GM21367 (cell line): Measurements from ENCODE around the gene PCDHB14.
"Not testable (repeated sequence)": the region's sequence is repeated elsewhere in the genome, so short reads cannot be mapped to it uniquely, and the experiment has no call there.

ENCODE experiments used
- ATAC-seq: cut with Tn5 transposase; IDR thresholded peaks from one replicate; pipeline ENCODE4 v1.9.1; 2021; ENCODE audit not compliant: unreplicated experiment

Gene PCDHB14

DNA sequence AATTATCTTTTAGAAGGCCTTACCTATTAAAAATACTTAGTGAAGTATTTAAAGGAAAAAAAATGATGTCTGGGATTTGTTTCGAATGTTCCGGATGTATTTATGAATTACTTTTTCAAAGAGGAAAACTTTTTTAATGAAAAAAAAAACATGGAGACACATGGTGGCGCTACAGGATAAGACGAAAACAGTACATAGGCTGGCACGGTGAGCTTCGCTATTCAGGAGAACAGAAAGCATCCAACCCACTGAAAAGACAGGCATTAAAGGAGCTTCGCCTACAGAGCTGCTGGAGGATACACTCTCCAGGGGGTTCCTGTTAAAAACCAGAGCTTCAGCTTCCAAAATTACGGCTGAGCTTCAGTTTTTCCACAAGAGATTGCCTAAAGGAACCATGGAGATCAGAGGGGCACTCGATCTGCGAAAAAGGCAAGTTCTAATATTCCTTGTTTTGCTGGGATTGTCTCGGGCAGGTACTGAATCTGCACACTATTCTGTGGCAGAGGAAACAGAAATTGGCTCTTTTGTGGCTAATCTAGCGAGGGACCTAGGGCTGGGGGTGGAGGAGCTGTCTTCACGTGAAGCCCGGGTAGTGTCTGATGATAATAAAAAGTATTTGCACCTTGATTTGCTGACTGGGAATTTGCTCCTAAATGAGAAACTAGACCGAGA, at the start of gene PCDHB14:
Gene PCDHB14, plus strand, starts transcription at position 232 of the 672 bp plus-strand sequence. Its CDS starts 163 bp downstream, at position 395.
- ATAC-seq = no peak

DNA sequence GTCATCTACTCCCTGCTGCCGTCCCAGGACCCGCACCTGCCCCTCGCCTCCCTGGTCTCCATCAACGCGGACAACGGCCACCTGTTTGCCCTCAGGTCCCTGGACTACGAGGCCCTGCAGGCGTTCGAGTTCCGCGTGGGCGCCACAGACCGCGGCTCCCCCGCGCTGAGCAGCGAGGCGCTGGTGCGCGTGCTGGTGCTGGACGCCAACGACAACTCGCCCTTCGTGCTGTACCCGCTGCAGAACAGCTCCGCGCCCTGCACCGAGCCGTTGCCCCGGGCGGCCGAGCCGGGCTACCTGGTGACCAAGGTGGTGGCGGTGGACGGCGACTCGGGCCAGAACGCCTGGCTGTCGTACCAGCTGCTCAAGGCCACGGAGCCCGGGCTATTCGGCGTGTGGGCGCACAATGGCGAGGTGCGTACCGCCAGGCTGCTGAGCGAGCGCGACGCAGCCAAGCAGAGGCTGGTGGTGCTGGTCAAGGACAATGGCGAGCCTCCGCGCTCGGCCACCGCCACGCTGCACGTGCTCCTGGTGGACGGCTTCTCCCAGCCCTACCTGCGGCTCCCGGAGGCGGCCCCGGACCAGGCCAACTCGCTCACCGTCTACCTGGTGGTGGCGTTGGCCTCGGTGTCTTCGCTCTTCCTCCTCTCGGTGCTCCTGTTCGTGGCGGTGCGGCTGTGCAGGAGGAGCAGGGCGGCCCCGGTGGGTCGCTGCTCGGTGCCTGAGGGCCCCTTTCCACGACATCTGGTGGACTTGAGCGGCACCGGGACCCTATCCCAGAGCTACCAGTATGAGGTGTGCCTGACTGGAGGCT, 48.6 kb upstream of the PCDHB14 start:
- ATAC-seq = not testable (repeated sequence)

DNA sequence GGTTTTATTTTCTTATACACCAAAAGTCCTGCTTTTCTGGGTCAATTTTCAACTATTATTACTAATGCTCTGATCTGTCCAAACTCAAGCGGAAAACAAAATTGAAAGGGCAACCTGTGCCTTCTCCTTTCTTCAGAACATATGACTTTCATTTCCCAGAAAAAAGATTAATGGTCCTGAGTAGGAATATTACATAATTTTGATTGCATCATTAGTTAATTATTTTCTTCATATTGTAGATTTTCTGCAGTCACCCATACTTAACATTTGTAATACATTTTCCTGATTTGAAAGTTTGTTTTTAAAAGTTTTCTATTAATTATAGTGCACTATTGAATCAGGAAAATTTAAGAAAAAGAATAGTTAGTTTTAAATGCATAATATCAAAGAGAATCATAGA, 47.2 kb upstream of the PCDHB14 start:
- no peak for ATAC-seq

DNA sequence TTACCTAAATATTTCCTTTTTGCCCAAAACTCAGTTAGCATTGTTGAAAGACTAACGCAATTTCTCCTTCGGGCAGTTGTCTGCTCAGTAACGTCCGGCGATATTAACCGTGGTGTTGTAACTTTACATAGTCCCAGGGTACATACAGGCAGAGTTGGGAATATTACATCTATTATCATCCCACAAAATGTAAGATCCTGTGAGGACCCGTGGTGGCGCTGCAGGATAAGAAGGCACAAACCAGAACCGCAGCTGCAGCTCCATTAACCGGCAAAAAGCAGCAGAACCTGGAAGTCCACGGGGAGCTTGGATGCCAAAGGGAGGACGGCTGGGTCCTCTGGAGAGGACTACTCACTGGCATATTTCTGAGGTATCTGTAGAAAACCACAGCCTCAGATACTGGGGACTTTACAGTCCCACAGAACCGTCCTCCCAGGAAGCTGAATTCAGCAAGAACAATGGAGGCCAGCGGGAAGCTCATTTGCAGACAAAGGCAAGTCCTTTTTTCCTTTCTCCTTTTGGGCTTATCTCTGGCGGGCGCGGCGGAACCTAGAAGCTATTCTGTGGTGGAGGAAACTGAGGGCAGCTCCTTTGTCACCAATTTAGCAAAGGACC, 45.5 kb upstream of the PCDHB14 start, which contains the start of gene PCDHB8:
Gene PCDHB8, plus strand, starts transcription at position 214 of the 615 bp plus-strand sequence. Its CDS starts 245 bp downstream, at position 459.
- ATAC-seq = not testable (repeated sequence)

DNA sequence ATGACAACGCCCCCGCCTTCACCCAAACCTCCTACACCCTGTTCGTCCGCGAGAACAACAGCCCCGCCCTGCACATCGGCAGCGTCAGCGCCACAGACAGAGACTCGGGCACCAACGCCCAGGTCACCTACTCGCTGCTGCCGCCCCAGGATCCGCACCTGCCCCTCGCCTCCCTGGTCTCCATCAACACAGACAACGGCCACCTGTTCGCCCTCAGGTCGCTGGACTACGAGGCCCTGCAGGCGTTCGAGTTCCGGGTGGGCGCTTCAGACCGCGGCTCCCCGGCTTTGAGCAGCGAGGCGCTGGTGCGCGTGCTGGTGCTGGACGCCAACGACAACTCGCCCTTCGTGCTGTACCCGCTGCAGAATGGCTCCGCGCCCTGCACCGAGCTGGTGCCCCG, 43.8 kb upstream of the PCDHB14 start:
- ATAC-seq = not testable (repeated sequence)

DNA sequence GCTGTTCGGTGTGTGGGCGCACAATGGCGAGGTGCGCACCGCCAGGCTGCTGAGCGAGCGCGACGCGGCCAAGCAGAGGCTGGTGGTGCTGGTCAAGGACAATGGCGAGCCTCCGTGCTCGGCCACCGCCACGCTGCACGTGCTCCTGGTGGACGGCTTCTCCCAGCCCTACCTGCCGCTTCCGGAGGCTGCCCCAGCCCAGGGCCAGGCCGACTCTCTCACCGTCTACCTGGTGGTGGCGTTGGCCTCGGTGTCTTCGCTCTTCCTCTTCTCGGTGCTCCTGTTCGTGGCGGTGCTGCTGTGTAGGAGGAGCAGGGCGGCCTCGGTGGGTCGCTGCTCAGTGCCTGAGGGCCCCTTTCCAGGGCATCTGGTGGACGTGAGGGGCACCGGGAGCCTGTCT, 43.3 kb upstream of the PCDHB14 start:
- ATAC-seq = not testable (repeated sequence)

DNA sequence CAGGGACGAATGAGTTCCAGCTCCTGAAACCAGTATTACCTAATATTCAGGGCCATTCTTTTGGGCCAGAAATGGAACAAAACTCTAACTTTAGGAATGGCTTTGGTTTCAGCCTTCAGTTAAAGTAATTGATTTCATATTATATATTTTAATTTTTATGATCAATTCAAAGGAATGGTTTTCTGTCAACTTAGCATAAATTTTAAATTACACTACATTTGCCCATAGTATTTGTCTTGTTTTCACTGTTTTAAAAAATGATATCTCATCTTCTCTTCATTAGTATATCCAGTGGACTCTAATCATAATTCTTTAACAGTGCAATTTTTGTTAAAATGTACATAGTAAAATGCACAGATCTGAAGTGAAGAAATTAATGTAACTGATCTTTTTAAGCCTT, 42.8 kb upstream of the PCDHB14 start:
- ATAC-seq = no peak

DNA sequence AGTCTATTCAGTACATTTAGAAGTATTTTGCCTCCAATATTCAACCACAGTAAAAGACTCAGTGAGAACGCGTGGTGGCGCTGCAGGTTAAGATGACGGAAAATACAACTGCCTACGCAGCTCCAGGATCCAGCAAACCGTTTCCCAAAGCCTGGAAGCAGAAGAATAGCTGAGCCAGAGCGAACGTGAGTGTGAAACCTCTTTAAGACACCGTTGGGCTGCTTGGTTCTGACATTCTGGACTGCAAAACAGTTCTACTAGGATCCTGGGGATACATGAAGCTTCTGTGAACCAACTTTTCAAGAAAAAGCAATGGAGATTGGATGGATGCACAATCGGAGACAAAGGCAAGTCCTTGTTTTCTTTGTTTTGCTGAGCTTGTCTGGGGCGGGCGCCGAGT, 40.9 kb upstream of the PCDHB14 start, which contains the start of gene PCDHB16:
Gene PCDHB16, plus strand, starts transcription at position 140 of the 400 bp plus-strand sequence. Its CDS starts 173 bp downstream, at position 313.
- no peak for ATAC-seq

DNA sequence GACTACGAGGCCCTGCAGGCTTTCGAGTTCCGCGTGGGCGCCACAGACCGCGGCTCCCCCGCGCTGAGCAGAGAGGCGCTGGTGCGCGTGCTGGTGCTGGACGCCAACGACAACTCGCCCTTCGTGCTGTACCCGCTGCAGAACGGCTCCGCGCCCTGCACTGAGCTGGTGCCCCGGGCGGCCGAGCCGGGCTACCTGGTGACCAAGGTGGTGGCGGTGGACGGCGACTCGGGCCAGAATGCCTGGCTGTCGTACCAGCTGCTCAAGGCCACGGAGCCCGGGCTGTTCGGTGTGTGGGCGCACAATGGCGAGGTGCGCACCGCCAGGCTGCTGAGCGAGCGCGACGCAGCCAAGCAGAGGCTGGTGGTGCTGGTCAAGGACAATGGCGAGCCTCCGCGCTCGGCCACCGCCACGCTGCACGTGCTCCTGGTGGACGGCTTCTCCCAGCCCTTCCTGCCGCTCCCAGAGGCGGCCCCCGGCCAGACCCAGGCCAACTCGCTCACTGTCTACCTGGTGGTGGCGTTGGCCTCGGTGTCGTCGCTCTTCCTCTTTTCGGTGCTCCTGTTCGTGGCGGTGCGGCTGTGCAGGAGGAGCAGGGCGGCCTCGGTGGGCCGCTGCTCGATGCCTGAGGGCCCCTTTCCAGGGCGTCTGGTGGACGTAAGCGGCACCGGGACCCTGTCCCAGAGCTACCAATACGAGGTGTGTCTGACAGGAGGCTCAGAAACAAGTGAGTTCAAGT, 38.9 kb upstream of the PCDHB14 start:
- not testable (repeated sequence) for ATAC-seq

DNA sequence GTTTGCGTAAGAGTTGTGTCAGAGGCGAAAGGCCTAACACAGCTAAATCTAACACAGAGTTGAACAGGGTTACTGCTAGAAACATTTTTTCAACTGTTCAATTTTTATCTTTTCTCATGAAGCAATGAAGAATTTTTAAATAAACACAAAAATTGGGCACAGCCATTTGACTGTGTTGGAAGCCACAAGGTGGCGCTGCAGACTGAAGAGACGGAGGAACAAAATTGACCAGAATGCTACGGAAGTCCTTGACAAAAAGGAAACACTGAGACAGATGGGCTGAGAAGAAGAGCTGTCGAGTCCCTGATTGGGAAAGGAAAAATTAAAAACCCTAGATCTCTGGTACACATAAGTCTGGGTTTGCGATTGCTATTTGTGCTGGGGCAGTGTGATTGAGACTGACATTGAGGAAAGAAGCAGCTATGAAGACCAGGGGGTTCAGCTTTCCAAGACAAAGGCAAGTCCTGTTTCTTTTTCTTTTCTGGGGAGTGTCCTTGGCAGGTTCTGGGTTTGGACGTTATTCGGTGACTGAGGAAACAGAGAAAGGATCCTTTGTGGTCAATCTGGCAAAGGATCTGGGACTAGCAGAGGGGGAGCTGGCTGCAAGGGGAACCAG, 36.1 kb upstream of the PCDHB14 start, which contains the start of gene PCDHB9:
Gene PCDHB9, plus strand, starts transcription at position 265 of the 616 bp plus-strand sequence. Its CDS starts 158 bp downstream, at position 423.
- ATAC-seq = no peak

DNA sequence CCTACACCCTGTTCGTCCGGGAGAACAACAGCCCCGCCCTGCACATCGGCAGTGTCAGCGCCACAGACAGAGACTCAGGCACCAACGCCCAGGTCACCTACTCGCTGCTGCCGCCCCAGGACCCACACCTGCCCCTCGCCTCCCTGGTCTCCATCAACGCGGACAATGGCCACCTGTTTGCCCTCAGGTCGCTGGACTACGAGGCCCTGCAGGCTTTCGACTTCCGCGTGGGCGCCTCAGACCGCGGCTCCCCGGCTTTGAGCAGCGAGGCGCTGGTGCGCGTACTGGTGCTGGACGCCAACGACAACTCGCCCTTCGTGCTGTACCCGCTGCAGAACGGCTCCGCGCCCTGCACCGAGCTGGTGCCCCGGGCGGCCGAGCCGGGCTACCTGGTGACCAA, 34.5 kb upstream of the PCDHB14 start:
- not testable (repeated sequence) for ATAC-seq

DNA sequence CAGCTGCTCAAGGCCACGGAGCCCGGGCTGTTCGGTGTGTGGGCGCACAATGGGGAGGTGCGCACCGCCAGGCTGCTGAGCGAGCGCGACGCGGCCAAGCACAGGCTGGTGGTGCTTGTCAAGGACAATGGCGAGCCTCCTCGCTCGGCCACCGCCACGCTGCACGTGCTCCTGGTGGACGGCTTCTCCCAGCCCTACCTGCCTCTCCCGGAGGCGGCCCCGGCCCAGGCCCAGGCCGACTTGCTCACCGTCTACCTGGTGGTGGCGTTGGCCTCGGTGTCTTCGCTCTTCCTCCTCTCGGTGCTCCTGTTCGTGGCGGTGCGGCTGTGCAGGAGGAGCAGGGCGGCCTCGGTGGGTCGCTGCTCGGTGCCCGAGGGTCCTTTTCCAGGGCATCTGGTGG, 34.0 kb upstream of the PCDHB14 start:
- ATAC-seq = not testable (repeated sequence)

DNA sequence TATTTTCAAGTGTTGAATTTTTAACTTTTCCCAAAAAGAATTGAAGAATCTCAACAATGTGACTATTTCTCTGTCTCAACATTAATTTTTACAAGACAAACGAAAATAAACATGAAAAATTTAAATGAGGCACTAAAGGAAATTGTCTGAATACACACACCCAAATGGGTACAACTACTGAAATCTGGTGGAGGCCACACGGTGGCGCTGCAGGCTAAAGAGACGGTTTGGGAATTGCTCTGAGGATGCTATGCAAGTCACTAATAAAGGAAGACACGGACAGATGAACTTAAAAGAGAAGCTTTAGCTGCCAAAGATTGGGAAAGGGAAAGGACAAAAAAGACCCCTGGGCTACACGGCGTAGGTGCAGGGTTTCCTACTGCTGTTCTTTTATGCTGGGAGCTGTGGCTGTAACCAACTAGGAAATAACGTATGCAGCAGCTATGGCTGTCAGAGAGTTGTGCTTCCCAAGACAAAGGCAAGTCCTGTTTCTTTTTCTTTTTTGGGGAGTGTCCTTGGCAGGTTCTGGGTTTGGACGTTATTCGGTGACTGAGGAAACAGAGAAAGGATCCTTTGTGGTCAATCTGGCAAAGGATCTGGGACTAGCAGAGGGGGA, 30.9 kb upstream of the PCDHB14 start, which contains the start of gene PCDHB10:
Gene PCDHB10, plus strand, starts transcription at position 244 of the 616 bp plus-strand sequence. Its CDS starts 200 bp downstream, at position 444.
- ATAC-seq = no peak

DNA sequence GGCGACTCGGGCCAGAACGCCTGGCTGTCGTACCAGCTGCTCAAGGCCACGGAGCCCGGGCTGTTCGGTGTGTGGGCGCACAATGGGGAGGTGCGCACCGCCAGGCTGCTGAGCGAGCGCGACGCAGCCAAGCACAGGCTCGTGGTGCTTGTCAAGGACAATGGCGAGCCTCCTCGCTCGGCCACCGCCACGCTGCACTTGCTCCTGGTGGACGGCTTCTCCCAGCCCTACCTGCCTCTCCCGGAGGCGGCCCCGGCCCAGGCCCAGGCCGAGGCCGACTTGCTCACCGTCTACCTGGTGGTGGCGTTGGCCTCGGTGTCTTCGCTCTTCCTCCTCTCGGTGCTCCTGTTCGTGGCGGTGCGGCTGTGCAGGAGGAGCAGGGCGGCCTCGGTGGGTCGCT, 28.8 kb upstream of the PCDHB14 start:
- not testable (repeated sequence) for ATAC-seq

DNA sequence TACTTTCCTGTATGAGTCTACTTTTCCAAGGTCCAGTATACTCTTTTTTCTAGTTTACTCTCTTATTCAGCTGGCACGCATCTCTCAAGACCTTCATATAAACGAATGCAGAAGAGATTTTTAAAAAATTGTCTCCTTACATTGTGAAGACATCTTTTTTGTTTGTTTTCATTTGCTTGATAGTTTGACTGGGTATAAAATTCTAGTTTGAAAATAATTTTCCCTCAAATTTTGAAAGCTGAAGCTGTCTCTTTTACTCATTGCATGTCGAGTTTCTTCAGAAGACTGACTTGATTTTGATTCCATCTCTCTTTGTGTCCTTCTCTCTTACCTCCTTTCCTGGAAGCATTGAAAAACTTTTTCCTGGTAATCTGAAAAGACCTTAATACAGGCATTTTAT, 26.8 kb upstream of the PCDHB14 start:
- no peak for ATAC-seq

DNA sequence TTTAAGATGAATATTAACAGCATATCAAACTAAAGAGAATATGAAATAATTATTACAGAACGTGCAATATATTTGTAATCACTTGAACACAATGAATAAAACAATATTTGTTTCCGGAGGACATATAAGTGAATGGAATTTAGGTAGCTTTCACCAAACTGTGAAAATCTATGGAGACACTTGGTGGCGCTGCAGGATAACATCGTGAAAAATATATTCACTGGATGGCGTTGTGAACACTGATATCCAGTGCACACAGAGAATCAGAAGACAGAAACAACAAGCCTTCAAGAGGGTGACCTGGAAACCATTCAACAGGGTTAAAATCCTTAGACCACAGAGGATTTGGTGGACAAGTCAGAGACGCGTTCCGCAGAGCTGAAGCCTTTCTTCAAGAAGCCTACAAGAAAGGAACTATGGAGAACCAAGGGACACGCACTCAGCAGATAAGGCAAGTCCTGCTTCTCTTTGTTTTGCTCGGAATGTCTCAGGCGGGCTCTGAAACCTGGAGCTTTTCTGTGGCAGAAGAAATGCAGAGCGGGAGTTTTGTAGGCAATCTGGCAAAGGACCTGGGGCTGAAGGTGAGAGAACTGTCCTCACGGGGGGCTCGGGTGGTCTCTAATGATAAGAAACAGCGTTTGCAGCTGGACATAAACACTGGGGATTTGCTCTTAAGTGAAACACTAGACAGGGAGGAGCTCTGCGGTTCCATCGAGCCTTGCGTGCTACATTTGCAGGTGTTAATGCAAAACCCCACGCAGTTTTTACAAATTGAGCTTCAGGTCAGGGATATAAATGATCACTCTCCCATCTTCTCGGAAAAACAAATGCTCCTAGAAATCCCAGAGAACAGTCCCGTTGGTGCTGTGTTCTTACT, 23.5 kb upstream of the PCDHB14 start, which contains the start of gene PCDHB11:
Gene PCDHB11, plus strand, starts transcription at position 269 of the 877 bp plus-strand sequence. Its CDS starts 148 bp downstream, at position 417.
- no peak for ATAC-seq

DNA sequence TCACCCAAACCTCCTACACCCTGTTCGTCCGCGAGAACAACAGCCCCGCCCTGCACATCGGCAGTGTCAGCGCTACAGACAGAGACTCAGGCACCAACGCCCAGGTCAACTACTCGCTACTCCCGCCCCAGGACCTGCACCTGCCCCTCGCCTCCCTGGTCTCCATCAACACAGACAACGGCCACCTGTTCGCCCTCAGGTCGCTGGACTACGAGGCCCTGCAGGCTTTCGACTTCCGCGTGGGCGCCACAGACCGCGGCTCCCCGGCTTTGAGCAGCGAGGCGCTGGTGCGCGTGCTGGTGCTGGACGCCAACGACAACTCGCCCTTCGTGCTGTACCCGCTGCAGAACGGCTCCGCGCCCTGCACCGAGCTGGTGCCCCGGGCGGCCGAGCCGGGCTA, 22.0 kb upstream of the PCDHB14 start:
- not testable (repeated sequence) for ATAC-seq

DNA sequence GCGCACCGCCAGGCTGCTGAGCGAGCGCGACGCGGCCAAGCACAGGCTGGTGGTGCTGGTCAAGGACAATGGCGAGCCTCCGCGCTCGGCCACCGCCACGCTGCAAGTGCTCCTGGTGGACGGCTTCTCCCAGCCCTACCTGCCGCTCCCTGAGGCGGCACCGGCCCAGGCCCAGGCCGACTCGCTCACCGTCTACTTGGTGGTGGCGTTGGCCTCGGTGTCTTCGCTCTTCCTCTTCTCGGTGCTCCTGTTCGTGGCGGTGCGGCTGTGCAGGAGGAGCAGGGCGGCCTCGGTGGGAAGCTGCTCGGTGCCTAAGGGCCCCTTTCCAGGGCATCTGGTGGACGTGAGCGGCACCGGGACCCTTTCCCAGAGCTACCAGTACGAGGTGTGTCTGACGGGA, 21.5 kb upstream of the PCDHB14 start:
- ATAC-seq = not testable (repeated sequence)
